ENCODE measurements around the gene MAB21L3.
A peak's percentile ranks its signal among the peaks of the same experiment; 100 is the strongest.

MAB21L3 gene

DNA sequence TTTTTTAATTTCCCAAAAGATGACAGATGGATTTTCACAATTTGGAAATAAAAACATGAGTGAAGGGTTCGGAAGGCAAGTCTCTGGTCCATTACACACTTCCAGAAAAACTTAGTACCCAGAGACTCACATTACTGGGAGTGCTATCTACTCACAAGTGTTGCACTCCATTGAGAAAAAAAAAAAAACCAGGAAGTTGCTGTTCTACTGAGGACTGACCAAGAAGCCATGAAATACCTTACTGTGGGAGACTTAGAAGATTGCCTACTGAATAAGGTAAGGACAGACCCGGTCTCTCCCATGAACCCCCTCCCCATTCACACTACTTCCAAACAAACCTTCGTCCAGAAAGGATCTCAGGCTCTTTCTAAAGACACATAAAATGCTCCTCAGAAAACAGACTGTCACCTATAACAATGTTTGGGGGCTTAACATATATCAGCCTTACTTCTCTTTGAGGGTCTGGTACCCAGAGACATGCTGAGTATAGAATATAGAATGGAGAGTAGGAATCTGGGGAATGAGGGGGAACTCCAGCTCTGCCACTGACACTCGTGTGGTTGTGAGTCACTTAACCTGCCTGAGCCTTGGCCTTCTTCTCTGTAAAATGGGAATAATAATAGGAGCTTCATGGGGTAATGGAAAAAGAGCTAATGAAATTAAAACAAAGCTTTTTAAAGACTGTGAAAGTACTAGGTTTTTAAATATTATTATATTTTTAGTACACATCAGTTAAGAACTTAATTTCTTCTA lies 1.4 kb downstream of the MAB21L3 start:
- no peak for DNase-seq

DNA sequence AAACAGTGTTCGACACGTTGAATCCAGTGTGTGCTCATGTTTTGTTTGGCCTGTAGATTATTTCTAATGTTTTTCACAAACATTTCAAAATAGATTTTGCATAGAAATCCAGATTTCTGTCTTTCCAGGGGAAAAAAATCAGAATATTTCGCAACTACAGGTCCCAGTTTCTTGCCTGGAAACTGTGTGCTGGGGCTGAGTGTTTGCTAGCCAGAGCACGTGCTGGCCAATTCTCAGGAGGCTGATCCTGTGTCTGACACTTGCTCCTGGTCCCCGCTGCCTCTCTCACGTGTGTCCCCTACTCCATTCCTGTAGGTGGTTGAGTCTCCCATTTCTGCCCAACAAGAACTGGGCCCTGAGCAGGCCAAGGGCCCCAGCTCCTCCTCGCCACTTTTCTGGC lies 2.4 kb downstream of the MAB21L3 start:
- no peak for DNase-seq

DNA sequence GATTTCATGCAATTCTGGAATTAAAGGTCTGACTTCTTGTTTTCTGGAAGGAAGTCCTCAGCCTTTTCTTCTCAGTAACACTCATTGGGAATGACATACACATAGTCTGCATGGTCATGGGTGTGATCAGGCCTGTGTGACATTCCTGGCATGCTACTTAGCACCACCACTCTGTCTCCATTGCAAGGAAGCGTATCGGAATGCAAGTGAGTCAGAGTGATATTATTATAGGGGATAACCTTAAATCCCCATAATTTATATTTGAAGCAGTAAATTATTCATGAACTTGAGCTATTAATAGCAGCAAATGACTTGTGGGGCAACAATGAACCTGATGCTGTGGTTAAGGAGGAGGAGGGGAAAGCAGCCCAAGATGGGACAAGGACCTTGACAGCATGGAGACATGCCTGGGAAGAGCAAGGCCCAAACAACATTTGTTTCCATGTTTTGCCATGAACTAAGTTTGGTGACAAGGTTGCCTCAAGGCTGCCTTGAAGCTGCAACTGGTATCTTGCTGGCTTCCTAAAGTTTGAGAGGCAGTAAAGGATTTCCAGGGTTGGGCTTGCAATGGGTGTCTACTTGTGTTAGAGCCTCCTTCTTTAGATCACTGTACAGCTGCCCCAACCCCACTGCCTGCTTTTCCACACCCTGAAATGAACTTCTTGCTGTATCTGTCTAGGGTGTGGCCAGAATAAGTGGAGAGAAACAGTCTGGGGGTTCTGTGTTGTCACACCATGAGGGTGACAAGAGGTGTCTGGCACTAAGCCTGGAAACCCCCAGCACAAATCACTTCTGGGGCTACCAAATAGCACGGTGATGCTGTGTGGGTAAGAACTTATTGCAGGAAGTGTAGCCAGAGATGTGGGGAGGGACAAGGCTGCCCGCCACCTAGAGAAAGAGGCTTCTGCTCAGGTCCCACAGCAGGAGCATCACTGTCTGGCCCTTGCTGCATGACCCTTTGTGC lies 4.6 kb downstream of the MAB21L3 start:
- DNase-seq = peak; percentile 97

GRCh38 chr1:116118471-116118870 lies 7.3 kb downstream of the MAB21L3 start:
- DNase-seq = no peak

DNA sequence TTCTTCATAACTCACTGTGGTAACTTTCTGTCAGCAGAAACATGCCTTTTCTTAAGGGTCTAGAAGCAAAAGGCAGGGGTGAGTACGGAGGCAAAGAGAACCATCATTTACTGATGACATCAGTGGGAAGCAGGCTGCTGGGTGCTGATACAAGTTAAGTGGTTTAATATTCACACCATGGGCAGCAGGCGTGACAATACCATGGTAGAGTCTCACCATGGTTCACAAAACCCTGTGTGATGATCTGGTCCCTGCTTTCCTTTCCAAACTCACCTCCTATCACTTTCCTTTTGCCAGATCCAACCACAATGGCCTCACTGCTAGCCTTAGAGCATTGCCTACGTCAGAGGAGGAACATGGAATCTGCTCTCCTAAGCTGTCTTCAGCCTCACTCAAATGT lies 8.7 kb downstream of the MAB21L3 start:
- DNase-seq = no peak

DNA sequence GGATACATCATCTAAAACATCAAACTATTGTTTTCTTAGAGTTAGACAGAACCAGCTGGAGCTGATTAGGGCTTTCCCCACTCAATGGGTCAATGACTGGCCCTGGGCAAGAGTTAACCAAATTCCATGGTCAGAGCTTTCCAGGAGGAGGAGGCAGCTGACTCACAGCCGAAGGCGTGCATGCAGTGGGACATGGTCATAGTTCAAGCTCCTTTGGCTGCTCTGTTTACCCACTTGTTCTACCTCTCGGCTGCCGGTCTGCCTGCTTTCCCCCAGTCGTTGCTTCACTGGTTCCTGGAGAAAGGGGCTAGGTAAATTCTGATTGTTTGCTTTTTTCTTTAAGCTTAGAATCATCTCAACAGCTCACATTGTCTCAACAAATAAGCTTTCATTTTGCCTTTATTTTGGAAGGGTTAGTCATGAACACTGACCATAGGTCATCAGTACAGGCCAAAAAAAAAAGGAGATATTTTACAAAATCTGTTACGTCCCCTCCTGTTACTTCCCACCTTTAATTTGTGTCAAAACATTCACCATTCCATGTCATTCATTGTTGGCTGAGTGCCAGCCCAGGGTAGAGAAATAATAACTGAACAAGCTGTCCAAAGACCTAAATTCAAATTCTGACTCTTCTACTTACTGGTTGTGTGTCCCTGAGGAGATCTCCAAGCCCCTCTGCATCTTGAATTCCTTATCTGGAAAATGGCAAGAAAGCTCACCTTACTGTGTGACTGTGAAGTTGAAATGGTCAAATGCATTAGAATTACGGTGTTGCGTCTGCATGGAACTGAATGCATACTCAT lies 12.0 kb downstream of the MAB21L3 start:
- peak; percentile 88 for DNase-seq

- no peak for DNase-seq
Observed at GRCh38 chr1:116123837-116124533, 12.8 kb downstream of the MAB21L3 start.

- no peak for DNase-seq
Observed at GRCh38 chr1:116125758-116126157, 14.6 kb downstream of the MAB21L3 start.

- no peak for DNase-seq
Observed at GRCh38 chr1:116126281-116126680, 15.1 kb downstream of the MAB21L3 start.

- no peak for DNase-seq
Observed at GRCh38 chr1:116127123-116127847, 16.1 kb downstream of the MAB21L3 start.

DNA sequence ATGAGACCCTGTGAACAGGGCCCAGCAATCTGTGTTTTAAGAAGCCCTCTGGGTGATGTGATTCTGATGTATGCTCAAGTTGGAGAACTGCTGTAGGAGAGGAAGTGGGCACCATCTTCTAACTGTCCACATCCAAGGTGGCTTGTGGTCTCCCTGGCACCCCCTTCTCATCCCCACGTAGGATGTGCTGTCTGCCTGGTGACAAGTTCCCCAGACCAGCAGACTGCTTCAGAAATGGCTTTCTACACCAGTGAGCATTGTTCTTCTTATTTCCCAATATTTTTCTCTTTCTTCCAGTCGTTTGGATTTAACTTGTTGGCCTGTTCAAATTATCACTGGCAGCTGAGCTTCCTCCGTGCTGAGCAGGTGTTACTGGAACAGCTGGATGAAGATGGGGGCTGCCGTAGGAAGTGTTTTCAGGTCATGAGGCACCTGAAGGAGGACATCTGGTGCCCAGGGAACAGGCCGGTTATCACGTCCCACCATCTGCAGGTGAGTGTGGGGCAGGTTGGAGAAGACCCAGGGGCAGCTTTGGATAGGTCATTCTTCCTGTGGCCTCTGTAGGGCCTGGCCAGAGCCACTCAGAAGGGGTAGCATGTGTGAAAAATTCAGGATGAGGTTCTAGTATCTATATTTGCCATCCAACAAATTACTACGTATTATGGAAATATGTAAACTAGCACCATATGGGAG lies 16.8 kb downstream of the MAB21L3 start:
- no peak for DNase-seq

GRCh38 chr1:116128664-116129063 lies 17.5 kb downstream of the MAB21L3 start:
- DNase-seq = no peak

GRCh38 chr1:116129537-116129936 lies 18.3 kb downstream of the MAB21L3 start:
- DNase-seq = no peak

GRCh38 chr1:116130356-116130755 lies 19.2 kb downstream of the MAB21L3 start:
- DNase-seq = no peak

DNA sequence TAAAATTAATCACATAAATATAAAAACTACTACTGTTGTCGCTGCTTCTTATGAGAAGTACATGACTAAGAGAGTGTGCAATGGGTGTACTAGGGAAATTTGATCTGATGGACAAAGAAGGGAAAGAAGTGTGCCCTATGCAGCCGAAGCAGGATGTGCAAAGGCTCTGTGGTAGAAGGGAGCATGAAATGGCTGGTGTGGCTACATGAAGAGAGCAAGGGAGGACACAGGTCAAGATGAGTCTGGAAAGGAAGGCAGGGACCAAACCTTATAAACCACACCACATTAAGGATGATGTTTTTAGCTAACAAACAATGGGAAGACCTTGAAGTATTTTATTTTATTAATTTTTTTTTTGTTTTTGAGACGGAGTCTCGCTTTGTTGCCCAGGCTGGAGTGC lies 20.0 kb downstream of the MAB21L3 start:
- DNase-seq = no peak

- no peak for DNase-seq
Observed at GRCh38 chr1:116131866-116132605, 20.8 kb downstream of the MAB21L3 start.

- DNase-seq = no peak
Observed at GRCh38 chr1:116133696-116134475, 22.7 kb downstream of the MAB21L3 start.

DNA sequence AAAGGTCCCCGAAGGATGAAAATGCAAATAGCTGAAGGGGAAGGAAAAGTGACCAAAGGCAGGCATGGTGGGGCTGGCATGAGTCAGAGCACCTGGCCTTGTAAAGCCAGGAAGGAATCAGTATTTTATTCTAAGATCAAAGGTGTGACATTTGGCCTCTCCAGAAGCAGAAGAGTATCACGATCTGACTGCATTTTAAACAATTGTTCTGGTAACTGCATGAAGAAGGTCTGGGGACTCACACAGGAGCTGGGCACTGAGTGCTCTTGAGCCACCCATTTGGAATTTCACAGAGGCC lies 23.2 kb downstream of the MAB21L3 start:
- no peak for DNase-seq

DNA sequence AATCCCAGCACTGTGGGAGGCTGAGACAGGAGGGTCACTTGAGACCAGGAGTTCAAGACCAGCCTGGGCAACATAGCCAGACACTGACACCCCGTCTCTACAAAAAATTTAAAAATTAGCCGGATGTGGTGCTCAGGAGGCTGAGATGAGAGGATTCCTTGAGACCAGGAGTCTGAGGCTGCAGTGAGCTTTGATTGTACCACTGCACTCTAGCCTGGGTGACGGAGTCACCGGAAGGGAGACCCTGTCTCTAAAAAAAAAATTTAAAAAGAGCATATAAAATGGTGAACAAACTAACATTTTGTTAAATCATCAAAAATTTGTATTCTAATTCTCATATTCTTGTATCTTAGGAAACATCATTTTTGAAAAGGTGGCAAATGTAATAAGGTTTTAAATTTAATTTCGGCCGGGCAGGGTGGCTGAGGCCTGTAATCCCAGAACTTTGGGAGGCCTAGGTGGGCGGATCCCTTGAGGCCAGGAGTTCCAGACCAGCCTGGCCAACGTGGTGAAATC lies 27.1 kb downstream of the MAB21L3 start:
- no peak for DNase-seq
